ENCODE data around the gene MPPED2. TPM values are rescaled to one million over a fixed set of nuclear protein-coding genes. Genes with fewer than 3 reads are reported as not detected.

MPPED2 gene
- total and polyA plus RNA-seq, 10 of the 15 experiments (the other 5 are each of a cell fraction or from before 2014, with no cell fraction given): not detected

- TF ChIP-seq ZNF592 (IDR thresholded peaks at IDR 0.05): no peak
These were observed 97.7 kb downstream of the MPPED2 start (continued) for GRCh38 chr11:30488304-30488998.

GRCh38 chr11:30487200-30487898 is 98.8 kb downstream of the MPPED2 start:
- no TSS peak for BruUV-seq (replicated peaks)
- Histone ChIP-seq H3K9ac (ENCODE audit: control insufficient read depth, insufficient read depth, low read length) (no peak overlapping the region), H3K4me3 (no peak overlapping the region), H4K20me1 (ENCODE audit: control insufficient read depth, insufficient read depth) (no peaks in the 10 kb centered on the region), H3K9me3 (replicated peaks; ENCODE audit: control insufficient read depth, insufficient read depth, low read length) (no peaks in the 10 kb centered on the region), H2AFZ (ENCODE audit: control insufficient read depth, low read depth, low read length) (no peak overlapping the region), H3K79me2 (ENCODE audit: control insufficient read depth, insufficient read depth, low read length) (no peaks in the 10 kb centered on the region), H3K4me2 (ENCODE audit: control insufficient read depth, insufficient read depth) (no peak overlapping the region), H3K4me1 (ENCODE audit: control insufficient read depth, insufficient read depth, low read length) (no peaks in the 10 kb centered on the region), H3K27ac (ENCODE audit: control insufficient read depth, insufficient read depth) (no peak overlapping the region), H3K27me3 (replicated peaks in 1 of 2; ENCODE audit: control insufficient read depth in 2 of 2, insufficient read depth in 2 of 2, low read length in 1 of 2) (peaks cover 1 to 4% of the 10 kb centered on the region in 2 experiments; a peak in 3 of 4 replicates), H3K36me3 (ENCODE audit: control insufficient read depth in 2 of 2, insufficient read depth in 2 of 2, low read length in 1 of 2) (no peaks in the 10 kb centered on the region)
- in situ Hi-C loops (cut with MboI) (no loop called here), intact Hi-C loops (cut with micrococcal nuclease; ENCODE audit: unreplicated experiment) (no loop called here)
- SMC1A ChIA-PET (ENCODE audit: uncharacterized antibody, unreplicated experiment): no interaction called here
- no peak for ATAC-seq
- RAD21 ChIA-PET (ENCODE audit: unreplicated experiment): no interaction called here
- no peak for FAIRE-seq
- 25% methylated on average over 3 of the region's 3 CpGs for WGBS (ENCODE audit: insufficient coverage, insufficient replicate concordance, low lambda C conversion rate, missing lambda C conversion rate)
- CTCF ChIA-PET: no interaction called here
- TF ChIP-seq ZNF217 (IDR thresholded peaks at IDR 0.05): no peak
- TF ChIP-seq MEF2A (IDR thresholded peaks at IDR 0.05; ENCODE audit: insufficient read depth, low read depth, low read length): no peak
- no peak for TF ChIP-seq EP300 (IDR thresholded peaks at IDR 0.05; ENCODE audit: borderline replicate concordance in 1 of 2, control insufficient read depth in 1 of 2, low read depth in 2 of 2, low read length in 2 of 2)
- no peak for TF ChIP-seq KLF5 (IDR thresholded peaks at IDR 0.05; ENCODE audit: partially characterized antibody)
- TF ChIP-seq KDM1A (IDR thresholded peaks at IDR 0.05; ENCODE audit: borderline replicate concordance): no peak
- TF ChIP-seq MYC (IDR thresholded peaks at IDR 0.05; ENCODE audit: insufficient read depth, insufficient read length, insufficient replicate concordance, low read length, severe bottlenecking): no peak
- TF ChIP-seq ZNF274 (IDR thresholded peaks at IDR 0.05; ENCODE audit: insufficient read depth, insufficient read length): no peak
- no peak for TF ChIP-seq POLR2AphosphoS5 (IDR thresholded peaks at IDR 0.05; ENCODE audit: low read length)
- TF ChIP-seq KAT2A (conservative IDR thresholded peaks at IDR 0.05; ENCODE audit: control insufficient read depth, low read depth, low read length): no peak
- TF ChIP-seq HDGF (IDR thresholded peaks at IDR 0.05): no peak
- no peak for TF ChIP-seq ELK1 (IDR thresholded peaks at IDR 0.05; ENCODE audit: low read depth, low read length)
- no peak for TF ChIP-seq CBFB (IDR thresholded peaks at IDR 0.05; ENCODE audit: low read depth)
- POLR2A ChIA-PET: no interaction called here
- DNase-seq (ENCODE audit: low read depth, low spot score): no peak

All from GM12878 (cell line).